ENCODE data around the gene PCDH19.
"Not testable (repeated sequence)": the region's sequence is repeated elsewhere in the genome, so short reads cannot be mapped to it uniquely, and the experiment has no call there.

The PCDH19 gene, protein sequence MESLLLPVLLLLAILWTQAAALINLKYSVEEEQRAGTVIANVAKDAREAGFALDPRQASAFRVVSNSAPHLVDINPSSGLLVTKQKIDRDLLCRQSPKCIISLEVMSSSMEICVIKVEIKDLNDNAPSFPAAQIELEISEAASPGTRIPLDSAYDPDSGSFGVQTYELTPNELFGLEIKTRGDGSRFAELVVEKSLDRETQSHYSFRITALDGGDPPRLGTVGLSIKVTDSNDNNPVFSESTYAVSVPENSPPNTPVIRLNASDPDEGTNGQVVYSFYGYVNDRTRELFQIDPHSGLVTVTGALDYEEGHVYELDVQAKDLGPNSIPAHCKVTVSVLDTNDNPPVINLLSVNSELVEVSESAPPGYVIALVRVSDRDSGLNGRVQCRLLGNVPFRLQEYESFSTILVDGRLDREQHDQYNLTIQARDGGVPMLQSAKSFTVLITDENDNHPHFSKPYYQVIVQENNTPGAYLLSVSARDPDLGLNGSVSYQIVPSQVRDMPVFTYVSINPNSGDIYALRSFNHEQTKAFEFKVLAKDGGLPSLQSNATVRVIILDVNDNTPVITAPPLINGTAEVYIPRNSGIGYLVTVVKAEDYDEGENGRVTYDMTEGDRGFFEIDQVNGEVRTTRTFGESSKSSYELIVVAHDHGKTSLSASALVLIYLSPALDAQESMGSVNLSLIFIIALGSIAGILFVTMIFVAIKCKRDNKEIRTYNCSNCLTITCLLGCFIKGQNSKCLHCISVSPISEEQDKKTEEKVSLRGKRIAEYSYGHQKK (N-terminal part only)

GRCh38 chrX:100409610-100410590, at the start of gene PCDH19:
Gene PCDH19, minus strand, starts transcription at chrX:100410273. Its CDS starts 1,676 bp downstream, at chrX:100408597.
- DNase-seq (ENCODE audit: low read depth), result no peak

DNA sequence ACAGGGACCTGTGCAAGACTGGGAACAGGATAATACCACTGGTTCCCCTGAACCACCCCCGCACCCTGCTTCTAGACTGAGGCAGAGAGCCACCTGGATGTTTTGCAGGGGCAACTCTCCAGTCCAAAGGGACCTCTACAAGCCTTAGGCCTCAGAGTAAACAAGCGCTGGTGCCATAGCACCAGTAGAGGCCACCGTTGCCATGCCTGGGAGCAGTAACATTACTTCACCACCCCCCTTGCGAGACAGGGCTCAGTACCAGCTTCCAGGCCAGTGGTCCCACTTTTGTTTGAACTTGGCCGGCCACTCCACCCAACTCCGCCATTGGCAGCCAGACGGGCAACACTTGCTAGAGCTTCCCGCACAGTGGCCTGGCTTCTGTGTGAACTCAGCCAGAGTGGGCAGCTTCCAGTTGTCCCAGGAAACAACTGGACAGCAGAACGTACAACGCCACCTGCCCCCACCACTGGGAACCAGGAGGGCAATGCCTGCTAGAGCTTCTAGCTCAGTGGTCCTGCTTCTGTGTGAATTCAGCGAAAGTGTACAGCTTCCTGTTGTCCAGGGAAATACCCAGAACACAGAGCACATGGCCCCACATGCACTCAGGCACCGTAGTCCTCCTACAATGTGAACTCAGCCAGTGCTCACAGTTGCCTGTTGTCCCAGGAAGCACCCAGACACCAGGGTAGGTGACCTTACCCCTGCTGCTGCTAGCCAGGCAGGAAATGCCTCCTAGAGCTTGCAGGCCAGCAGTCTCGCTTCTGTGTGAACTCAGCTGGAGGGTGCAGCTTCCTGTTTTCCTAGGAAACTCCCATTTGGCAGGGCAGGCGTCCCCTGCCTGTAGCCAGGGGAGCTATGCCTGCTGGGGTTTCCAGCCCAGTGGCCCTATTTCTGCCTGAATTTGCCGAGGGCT, 39.9 kb upstream of the PCDH19 start:
- DNase-seq (ENCODE audit: low read depth), result no peak

DNA sequence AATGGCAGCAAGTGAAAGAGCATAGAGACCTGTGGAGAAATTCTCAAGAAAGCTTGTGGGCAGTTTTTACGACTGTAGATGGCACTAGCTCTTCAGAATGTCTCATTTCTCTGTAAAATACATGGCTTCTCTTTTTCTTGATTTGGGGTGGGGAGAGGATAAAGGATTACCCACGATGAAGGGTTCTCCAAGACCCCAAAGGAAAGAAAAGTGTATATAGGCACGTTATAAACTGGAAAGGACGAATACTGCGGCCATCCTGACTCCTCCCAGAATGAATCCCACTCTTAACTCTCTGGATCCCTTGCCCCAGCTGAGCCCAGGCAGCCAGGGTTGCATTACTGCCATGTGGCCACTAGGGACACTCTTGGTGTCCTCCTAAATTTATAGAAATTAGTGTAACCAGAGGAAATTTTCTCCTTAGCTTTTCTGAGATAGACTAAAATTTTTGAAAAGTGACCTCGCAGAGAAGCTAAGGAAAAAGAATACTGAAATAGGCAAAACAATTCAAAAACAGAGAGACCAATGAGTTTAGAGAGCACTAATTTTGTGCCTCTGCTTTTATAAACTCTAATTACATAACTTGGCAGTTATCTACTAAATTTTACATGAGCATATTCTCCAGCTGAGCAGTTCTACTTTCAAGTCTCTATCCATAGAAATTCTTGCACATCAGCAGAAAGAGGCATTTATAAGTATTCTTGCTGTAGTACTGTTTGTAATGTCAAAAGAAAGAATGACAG, 37.8 kb upstream of the PCDH19 start:
- no peak for DNase-seq (ENCODE audit: low read depth)

GRCh38 chrX:100445593-100445992, 35.5 kb upstream of the PCDH19 start:
- no peak for DNase-seq (ENCODE audit: low read depth)

GRCh38 chrX:100441321-100441720, 31.2 kb upstream of the PCDH19 start:
- not testable (repeated sequence) for DNase-seq (ENCODE audit: low read depth)

- no peak for DNase-seq (ENCODE audit: low read depth)
Measured at GRCh38 chrX:100440006-100440405, 29.9 kb upstream of the PCDH19 start.

DNA sequence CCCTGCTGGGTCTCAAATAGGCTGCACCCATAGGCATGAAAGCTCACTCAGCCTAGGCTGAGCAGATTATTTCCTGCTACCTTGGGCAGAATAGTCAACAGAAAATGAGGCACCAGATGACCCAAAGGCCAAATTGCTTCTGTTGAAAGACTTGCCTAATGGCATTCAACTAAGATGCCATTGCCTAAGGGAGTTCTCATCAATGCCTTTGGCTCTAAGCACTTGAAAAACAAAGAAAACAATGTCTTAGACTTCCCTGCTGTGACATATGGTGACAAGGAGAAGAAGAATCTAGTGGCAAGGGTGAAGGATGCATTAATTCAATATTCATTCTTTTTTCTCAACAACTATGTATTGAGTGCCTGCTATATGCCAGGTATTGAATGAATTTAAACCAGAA, 25.7 kb upstream of the PCDH19 start:
- no peak for DNase-seq (ENCODE audit: low read depth)

DNA sequence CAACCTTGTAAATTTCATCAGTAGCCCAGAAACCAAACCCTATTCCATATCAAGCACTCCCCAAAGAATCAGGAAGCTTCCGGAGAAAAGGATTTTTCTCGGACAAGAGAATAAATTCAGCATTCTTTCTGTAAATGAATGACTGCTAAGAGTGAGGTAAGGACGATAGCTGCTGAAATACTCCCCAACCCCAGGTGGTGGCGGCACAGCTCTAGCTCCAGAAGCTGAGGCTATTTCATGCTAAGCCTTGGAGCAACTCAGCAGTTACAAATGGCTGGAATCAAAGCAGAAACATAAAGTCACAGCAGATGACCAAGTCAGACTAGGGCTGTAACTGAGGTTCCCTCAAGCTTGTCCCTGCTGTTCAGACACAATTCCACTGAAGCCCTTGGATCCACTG, 13.9 kb upstream of the PCDH19 start:
- DNase-seq (ENCODE audit: low read depth), result no peak

DNA sequence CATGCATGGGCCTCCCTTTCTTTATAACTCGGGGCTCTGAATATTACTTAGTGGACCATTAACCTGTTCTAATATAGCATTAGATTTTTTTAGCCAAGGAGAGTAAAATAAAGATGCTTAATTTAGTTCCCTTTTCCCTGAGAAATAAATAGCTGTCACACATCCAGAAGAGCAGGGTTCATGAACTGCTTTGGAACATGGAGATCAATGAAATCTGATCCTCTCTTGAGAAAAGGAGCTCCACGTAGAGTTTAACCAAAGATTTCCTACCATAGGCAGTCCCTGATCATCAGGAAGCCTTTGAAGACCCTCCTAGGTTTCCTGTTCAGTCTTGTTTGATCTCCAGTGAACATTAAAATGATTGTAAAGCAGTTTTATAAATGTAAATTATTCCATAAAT, 8.5 kb upstream of the PCDH19 start:
- DNase-seq (ENCODE audit: low read depth), result no peak

DNA sequence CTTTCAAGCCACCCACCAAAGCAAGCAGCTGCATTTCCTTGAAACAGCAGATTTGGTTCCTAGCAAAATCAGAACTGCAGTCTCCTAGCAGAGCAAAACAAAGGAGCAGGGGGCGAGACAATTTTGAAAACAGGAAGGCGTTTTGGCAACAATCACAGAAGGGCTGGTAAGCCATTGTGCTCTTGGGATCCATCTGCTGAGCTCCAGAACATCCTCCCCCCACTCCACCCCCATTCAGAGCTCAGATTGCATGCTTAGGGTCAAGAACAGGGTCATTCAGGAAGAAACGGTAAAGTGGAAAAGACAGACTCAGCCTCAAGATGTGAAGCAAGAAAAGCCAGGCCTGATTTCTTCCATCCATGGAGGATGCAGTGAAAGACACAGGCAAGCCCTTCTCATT, 7.6 kb upstream of the PCDH19 start:
- no peak for DNase-seq (ENCODE audit: low read depth)

GRCh38 chrX:100413229-100413628, 3.2 kb upstream of the PCDH19 start:
- DNase-seq (ENCODE audit: low read depth), result no peak

GRCh38 chrX:100411802-100412715, 2.0 kb upstream of the PCDH19 start:
- no peak for DNase-seq (ENCODE audit: low read depth)

DNA sequence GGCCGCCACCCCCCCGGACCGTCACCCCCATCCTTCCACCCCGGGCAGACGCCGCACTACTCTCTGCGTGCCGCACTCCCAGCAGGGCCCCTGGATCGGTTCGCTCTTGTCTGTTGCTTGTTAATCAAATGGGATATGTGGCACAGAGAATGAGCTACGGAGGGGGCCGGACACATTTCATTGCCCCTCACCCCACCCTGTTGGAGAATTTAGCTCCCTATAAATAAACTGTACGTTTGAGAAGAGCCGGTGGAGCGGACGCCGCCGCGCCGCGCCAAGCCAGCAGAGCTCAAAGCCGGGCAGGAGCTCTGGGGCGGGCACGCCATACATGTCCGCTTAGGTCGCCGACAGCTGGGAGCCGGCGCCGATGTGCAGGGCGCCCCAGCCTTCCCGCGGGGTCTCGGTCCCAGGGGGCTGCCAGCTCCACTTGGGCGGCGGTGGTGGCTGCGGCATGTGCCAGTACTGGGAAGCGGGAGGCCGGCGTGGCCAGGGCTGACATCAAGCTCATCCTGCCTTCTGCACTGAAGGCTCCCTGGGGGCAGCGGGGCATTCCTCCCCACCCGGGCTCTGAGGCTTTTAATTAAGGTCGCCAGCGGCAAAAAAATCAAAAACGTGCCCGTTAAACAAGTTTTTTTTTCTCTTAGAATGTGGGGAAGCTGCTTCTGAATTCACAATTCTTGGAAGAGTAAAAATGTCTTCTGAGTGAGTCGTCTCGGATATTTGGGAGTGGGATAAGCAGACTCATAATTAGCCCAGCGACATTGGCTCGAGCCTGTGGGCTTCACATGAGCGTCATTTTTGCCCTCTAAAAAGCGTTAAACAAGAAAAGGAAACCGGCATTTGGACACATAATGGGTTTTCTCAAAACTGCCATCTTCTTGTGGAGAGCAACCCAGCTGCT, 1.1 kb upstream of the PCDH19 start:
- DNase-seq (ENCODE audit: low read depth), result no peak

DNA sequence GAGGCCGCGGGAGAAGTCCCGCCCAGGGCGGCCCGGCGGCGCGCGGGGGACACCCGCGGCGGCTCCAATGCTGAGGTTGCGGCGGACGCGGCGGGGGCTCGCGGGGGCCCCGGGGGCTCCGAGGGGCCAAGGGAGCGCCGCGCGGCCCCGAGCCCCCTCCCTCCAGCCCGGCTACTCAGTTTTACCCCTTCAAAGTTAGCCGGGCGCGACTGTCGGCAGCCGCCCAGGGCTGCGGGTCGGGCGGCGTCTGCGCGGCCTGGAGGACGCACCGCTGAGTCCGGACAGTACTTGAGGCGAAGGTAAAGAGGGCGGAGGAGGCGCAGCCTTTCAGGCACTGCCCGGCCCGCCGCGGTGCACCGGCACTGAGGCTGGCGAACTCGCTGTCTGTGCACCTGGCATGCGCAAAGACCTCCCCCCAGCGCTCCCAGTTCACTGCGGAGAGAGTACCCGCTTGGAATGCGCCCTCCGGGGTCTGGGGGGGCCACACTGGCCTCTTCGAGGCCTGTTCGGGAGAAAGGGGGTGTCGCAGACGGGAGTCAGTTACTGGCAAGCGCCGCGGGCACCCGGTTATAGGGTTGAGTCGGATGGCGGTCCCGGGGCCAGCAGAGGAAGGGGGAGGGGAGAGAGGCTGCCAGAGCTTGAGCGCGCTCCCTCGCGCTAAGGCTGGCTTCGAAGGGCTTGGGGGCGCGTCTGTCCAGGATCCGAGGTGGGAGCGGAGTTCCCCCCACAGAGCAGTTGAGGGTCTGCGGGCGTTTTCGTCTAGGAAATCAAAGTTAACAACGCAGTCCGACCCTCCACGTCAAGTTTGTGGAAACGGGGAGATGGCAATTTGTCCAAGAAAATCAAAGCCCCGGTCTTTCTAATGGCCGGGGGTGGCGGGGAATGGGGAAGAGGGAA, 1.1 kb downstream of the PCDH19 start:
- no peak for DNase-seq (ENCODE audit: low read depth)

DNA sequence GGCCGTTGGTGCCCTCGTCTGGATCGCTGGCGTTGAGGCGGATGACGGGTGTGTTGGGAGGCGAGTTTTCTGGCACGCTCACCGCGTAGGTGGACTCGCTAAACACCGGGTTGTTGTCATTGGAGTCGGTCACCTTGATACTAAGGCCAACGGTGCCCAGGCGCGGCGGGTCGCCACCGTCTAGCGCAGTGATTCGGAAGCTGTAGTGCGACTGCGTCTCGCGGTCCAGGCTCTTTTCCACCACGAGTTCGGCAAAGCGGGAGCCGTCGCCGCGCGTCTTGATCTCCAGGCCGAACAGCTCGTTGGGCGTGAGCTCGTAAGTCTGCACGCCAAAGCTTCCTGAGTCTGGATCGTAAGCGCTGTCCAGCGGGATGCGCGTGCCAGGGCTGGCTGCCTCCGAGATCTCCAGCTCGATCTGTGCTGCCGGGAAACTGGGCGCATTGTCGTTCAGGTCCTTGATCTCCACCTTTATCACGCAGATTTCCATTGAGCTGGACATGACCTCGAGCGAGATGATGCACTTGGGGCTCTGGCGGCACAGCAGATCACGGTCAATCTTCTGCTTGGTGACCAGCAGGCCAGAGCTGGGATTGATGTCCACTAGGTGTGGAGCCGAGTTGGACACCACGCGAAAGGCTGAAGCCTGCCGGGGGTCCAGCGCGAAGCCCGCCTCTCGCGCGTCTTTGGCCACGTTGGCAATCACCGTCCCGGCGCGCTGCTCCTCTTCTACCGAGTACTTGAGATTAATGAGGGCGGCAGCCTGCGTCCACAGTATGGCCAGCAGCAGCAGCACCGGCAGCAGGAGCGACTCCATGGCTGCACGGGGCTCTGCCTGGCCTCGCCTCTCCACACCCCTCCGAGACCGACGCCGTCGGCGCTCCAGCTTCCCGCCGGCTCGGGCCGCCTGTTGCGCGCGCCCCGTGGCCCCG, 2.0 kb downstream of the PCDH19 start:
- no peak for DNase-seq (ENCODE audit: low read depth)

Measured in activated T-helper 9 cell treated with anti-CD3 and anti-CD28 coated beads, Interleukin-2, amount 50 U/mL, for 16 hours (primary cell).